ENCODE measurements around the gene ARAP3. TPM values are rescaled to one million over a fixed set of nuclear protein-coding genes. Genes with fewer than 3 reads are reported as not detected.

Gene ARAP3
- total and polyA plus RNA-seq, 2 experiments from 2014 or later = 0.59 to 1.6 TPM

GRCh38 chr5:141668601-141669265 is 13.3 kb downstream of the ARAP3 start:
- Histone ChIP-seq H3K4me1 (ENCODE audit: low read depth) (no peaks in the 10 kb centered on the region), H3K27ac (no peak overlapping the region), H3K36me3 (no peaks in the 10 kb centered on the region), H3K4me3 (no peak overlapping the region), H3K9me3 (ENCODE audit: low read depth) (no peaks in the 10 kb centered on the region), H3K27me3 (no peaks in the 10 kb centered on the region)
- DNase-seq (ENCODE audit: low read depth in 1 of 2, low spot score in 1 of 2) = no peak
- TF ChIP-seq CTCF (IDR thresholded peaks at IDR 0.05; ENCODE audit: low read depth, low read length) = no peak

GRCh38 chr5:141665995-141666940 is 15.8 kb downstream of the ARAP3 start:
- Histone ChIP-seq H3K36me3 (no peaks in the 10 kb centered on the region), H3K4me3 (no peak overlapping the region), H3K27ac (no peak overlapping the region), H3K4me1 (ENCODE audit: low read depth) (no peaks in the 10 kb centered on the region), H3K27me3 (no peaks in the 10 kb centered on the region), H3K9me3 (ENCODE audit: low read depth) (no peaks in the 10 kb centered on the region)
- DNase-seq (ENCODE audit: low read depth in 1 of 2, low spot score in 1 of 2) = no peak
- TF ChIP-seq CTCF (IDR thresholded peaks at IDR 0.05; ENCODE audit: low read depth, low read length) = no peak

GRCh38 chr5:141664733-141665461 is 17.1 kb downstream of the ARAP3 start:
- H3K9me3 ChIP-seq (ENCODE audit: low read depth) = no peaks in the 10 kb centered on the region
- no peak overlapping the region for H3K4me3 ChIP-seq
- peak; percentile 94 for TF ChIP-seq CTCF (IDR thresholded peaks at IDR 0.05; ENCODE audit: low read depth, low read length)
- H3K4me1 ChIP-seq (ENCODE audit: low read depth) = no peaks in the 10 kb centered on the region
- no peak overlapping the region for H3K27ac ChIP-seq
- peak; percentile 74 to 76 for DNase-seq (ENCODE audit: low read depth in 1 of 2, low spot score in 1 of 2)
- no peaks in the 10 kb centered on the region for H3K27me3 ChIP-seq
- no peaks in the 10 kb centered on the region for H3K36me3 ChIP-seq

- TF ChIP-seq CTCF (IDR thresholded peaks at IDR 0.05; ENCODE audit: low read depth, low read length) = no peak
- Histone ChIP-seq H3K27ac (no peak overlapping the region), H3K27me3 (no peaks in the 10 kb centered on the region), H3K36me3 (no peaks in the 10 kb centered on the region), H3K4me3 (no peak overlapping the region), H3K9me3 (ENCODE audit: low read depth) (no peaks in the 10 kb centered on the region), H3K4me1 (ENCODE audit: low read depth) (no peaks in the 10 kb centered on the region)
- no peak for DNase-seq (ENCODE audit: low read depth in 1 of 2, low spot score in 1 of 2)
Observed at GRCh38 chr5:141663506-141663905, 18.5 kb downstream of the ARAP3 start.

GRCh38 chr5:141662028-141662427 is 20.0 kb downstream of the ARAP3 start:
- Histone ChIP-seq H3K4me3 (no peak overlapping the region), H3K4me1 (ENCODE audit: low read depth) (no peaks in the 10 kb centered on the region), H3K9me3 (ENCODE audit: low read depth) (no peaks in the 10 kb centered on the region), H3K27me3 (no peaks in the 10 kb centered on the region), H3K27ac (no peak overlapping the region), H3K36me3 (no peaks in the 10 kb centered on the region)
- no peak for DNase-seq (ENCODE audit: low read depth in 1 of 2, low spot score in 1 of 2)
- TF ChIP-seq CTCF (IDR thresholded peaks at IDR 0.05; ENCODE audit: low read depth, low read length) = no peak
